ENCODE data around the gene RHEX. TPM values are rescaled to one million over a fixed set of nuclear protein-coding genes. Genes with fewer than 3 reads are reported as not detected.

Gene RHEX
- polyA plus RNA-seq, 2 of the 4 experiments (the other 2 are of a cell fraction): not detected

DNA sequence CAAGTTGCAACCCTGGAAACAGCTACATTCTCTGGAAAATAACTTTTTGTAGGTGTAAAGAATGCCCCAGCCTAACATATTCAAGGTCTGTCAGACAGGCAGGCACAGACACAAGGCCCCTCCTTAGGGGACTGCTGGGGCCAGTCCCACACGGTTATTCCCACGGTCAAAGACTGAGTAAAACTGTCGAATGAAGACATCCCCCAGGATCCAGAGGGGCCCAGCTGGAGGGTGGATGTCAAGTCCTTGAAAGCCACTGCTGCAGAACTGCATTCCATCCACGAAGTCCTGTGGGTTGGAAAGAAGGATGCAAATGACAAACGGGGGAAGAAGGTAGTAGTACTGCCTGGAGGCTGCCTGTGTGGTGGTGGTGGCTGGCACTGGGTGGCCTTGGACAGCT is 42.9 kb upstream of the RHEX start:
- CTCF ChIA-PET: interaction anchor here (1.1 to 1.3 kb wide), 2 partner anchors 33 to 96 kb away, joined by 3 to 4 read pairs; no protein-coding TSS in a partner anchor
- H3K9me3 ChIP-seq: no peaks in the 10 kb centered on the region
- H3K4me2 ChIP-seq: no peak overlapping the region
- TF ChIP-seq KDM1A (IDR thresholded peaks at IDR 0.05; ENCODE audit: low read depth) (no peak), ZSCAN20 (CRISPR knock-in tag; IDR thresholded peaks at IDR 0.05) (no peak), USF2 (IDR thresholded peaks at IDR 0.05) (no peak), RNF2 (IDR thresholded peaks at IDR 0.05; ENCODE audit: borderline replicate concordance, low read depth) (no peak), NR3C1 (IDR thresholded peaks at IDR 0.05) (no peak), NFE2L2 (conservative IDR thresholded peaks at IDR 0.05; ENCODE audit: low read length) (no peak), REST (IDR thresholded peaks at IDR 0.05) (no peak), ESRRA (IDR thresholded peaks at IDR 0.05; ENCODE audit: borderline replicate concordance, low read length) (no peak), MAFK (IDR thresholded peaks at IDR 0.05; ENCODE audit: partially characterized antibody) (no peak)
- TF ChIP-seq, protein P1, sequence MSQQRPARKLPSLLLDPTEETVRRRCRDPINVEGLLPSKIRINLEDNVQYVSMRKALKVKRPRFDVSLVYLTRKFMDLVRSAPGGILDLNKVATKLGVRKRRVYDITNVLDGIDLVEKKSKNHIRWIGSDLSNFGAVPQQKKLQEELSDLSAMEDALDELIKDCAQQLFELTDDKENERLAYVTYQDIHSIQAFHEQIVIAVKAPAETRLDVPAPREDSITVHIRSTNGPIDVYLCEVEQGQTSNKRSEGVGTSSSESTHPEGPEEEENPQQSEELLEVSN (IDR thresholded peaks at IDR 0.05; ENCODE audit: borderline replicate concordance, low read depth): no peak
- POLR2A ChIA-PET: no interaction called here
- no peak overlapping the region for H3K27ac ChIP-seq
- FAIRE-seq: no peak
- no peak overlapping the region for H3K4me3 ChIP-seq
- no peak for DNase-seq (ENCODE audit: low read depth in 1 of 2, low spot score in 1 of 2)
- H3K4me1 ChIP-seq: no peaks in the 10 kb centered on the region
- 25% methylated on average over 4 of the region's 5 CpGs for WGBS (ENCODE audit: missing lambda C conversion rate)
- ATAC-seq: no peak

- no peak overlapping the region for H3K4me2 ChIP-seq
- H3K4me3 ChIP-seq: no peak overlapping the region
- no peaks in the 10 kb centered on the region for H3K4me1 ChIP-seq
- no peak overlapping the region for H3K27ac ChIP-seq
- TF ChIP-seq SMC3 (IDR thresholded peaks at IDR 0.05) (no peak), RNF2 (IDR thresholded peaks at IDR 0.05; ENCODE audit: borderline replicate concordance, low read depth) (no peak), MAZ (IDR thresholded peaks at IDR 0.05; ENCODE audit: borderline replicate concordance, low read depth, low read length) (no peak), ZSCAN20 (CRISPR knock-in tag; IDR thresholded peaks at IDR 0.05) (no peak), SREBF2 (IDR thresholded peaks at IDR 0.05) (no peak), ELK1 (IDR thresholded peaks at IDR 0.05; ENCODE audit: low read depth, low read length) (no peak), PHF8 (IDR thresholded peaks at IDR 0.05; ENCODE audit: borderline replicate concordance, low read depth) (no peak), MAFK (IDR thresholded peaks at IDR 0.05; ENCODE audit: partially characterized antibody) (no peak), EHMT2 (IDR thresholded peaks at IDR 0.05; ENCODE audit: low read depth) (no peak), ZNF302 (CRISPR knock-in tag; IDR thresholded peaks at IDR 0.05) (no peak), CBX2 (IDR thresholded peaks at IDR 0.05; ENCODE audit: borderline replicate concordance, low read depth) (no peak), FOSL2 (IDR thresholded peaks at IDR 0.05) (no peak), FOSL2 (CRISPR knock-in tag; IDR thresholded peaks at IDR 0.05) (no peak), JUNB (IDR thresholded peaks at IDR 0.05) (no peak), MAX (IDR thresholded peaks at IDR 0.05) (no peak), HDAC2 (IDR thresholded peaks at IDR 0.05) (no peak), FOXS1 (CRISPR knock-in tag; IDR thresholded peaks at IDR 0.05) (no peak)
- TF ChIP-seq, protein P2, sequence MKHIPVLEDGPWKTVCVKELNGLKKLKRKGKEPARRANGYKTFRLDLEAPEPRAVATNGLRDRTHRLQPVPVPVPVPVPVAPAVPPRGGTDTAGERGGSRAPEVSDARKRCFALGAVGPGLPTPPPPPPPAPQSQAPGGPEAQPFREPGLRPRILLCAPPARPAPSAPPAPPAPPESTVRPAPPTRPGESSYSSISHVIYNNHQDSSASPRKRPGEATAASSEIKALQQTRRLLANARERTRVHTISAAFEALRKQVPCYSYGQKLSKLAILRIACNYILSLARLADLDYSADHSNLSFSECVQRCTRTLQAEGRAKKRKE (CRISPR knock-in tag; IDR thresholded peaks at IDR 0.05; ENCODE audit: low read depth): no peak
- TF ChIP-seq, protein P1 (IDR thresholded peaks at IDR 0.05; ENCODE audit: borderline replicate concordance, low read depth): no peak
- no peaks in the 10 kb centered on the region for H3K9me3 ChIP-seq
- ChIA-PET CTCF (interaction anchor here (0.6 to 1.6 kb wide), 4 partner anchors 19 to 515 kb away, joined by 3 to 5 read pairs (median 4); no protein-coding TSS in a partner anchor), POLR2A (no interaction called here)
- 60% methylated on average over 8 of the region's 8 CpGs for WGBS (ENCODE audit: missing lambda C conversion rate)
- no peak for FAIRE-seq
- DNase-seq (ENCODE audit: low read depth in 1 of 2, low spot score in 1 of 2): no peak
- ATAC-seq: no peak
These were observed 41.9 kb upstream of the RHEX start for GRCh38 chr1:206011057-206011456.

All from A549 (cell line).